ENCODE data around the gene RIT1. TPM values are rescaled to one million over a fixed set of nuclear protein-coding genes. Genes with fewer than 3 reads are reported as not detected.

The RIT1 gene
- total RNA-seq, 4 donors from 2014 or later, result 9.6 to 16.8 (median 15.2) TPM

- H3K4me3 ChIP-seq, result no peak overlapping the region
- in situ Hi-C loops (cut with MboI; ENCODE audit: low sequenced_read_pairs in 4 of 4) (no loop called here), intact Hi-C loops (cut with DNase I; ENCODE audit: low total_unique reads) (no loop called here)
- peaks cover 4 to 10% of the 10 kb centered on the region in 2 donors for H3K4me1 ChIP-seq
- TF ChIP-seq CTCF (IDR thresholded peaks at IDR 0.05 in 4 of 5, conservative IDR thresholded peaks at IDR 0.05 in 1 of 5), result no peak
- TF ChIP-seq POLR2A (IDR thresholded peaks at IDR 0.05), result no peak
- DNase-seq, result no peak
- H3K27me3 ChIP-seq, result no peaks in the 10 kb centered on the region
- H3K36me3 ChIP-seq, result peaks cover 0 to 58% of the 10 kb centered on the region in 2 donors
- no peak for ATAC-seq
- H3K27ac ChIP-seq, result no peak overlapping the region
- H3K9me3 ChIP-seq, result no peaks in the 10 kb centered on the region
Measured at GRCh38 chr1:155947292-155947691, 36.1 kb upstream of the RIT1 start.

- no peak for ATAC-seq
Measured at GRCh38 chr1:155946633-155947219, 35.6 kb upstream of the RIT1 start.

GRCh38 chr1:155944444-155944799 is 33.3 kb upstream of the RIT1 start:
- intact Hi-C loops (cut with DNase I; ENCODE audit: low total_unique reads), result no loop called here

More at GRCh38 chr1:155946633-155947219, 35.6 kb upstream of the RIT1 start:
- Histone ChIP-seq H3K27me3 (no peaks in the 10 kb centered on the region), H3K4me1 (peaks cover 2 to 6% of the 10 kb centered on the region in 2 donors), H3K9me3 (no peaks in the 10 kb centered on the region), H3K4me3 (no peak overlapping the region), H3K36me3 (peaks cover 0 to 52% of the 10 kb centered on the region in 2 donors), H3K27ac (no peak overlapping the region)
- no peak for DNase-seq
- TF ChIP-seq POLR2A (IDR thresholded peaks at IDR 0.05) (no peak), CTCF (IDR thresholded peaks at IDR 0.05 in 4 of 5, conservative IDR thresholded peaks at IDR 0.05 in 1 of 5) (no peak)
- in situ Hi-C loops (cut with MboI; ENCODE audit: low sequenced_read_pairs in 4 of 4), result no loop called here
- intact Hi-C loops (cut with DNase I; ENCODE audit: low total_unique reads), result no loop called here

GRCh38 chr1:155942578-155943141 is 31.5 kb upstream of the RIT1 start:
- in situ Hi-C loops (cut with MboI; ENCODE audit: low sequenced_read_pairs in 4 of 4) (no loop called here), intact Hi-C loops (cut with DNase I; ENCODE audit: low total_unique reads) (no loop called here)
- H3K4me3 ChIP-seq, result no peak overlapping the region
- ATAC-seq (no peak), DNase-seq (no peak)
- no peaks in the 10 kb centered on the region for H3K27me3 ChIP-seq
- H3K9me3 ChIP-seq, result no peaks in the 10 kb centered on the region
- TF ChIP-seq POLR2A (IDR thresholded peaks at IDR 0.05), result no peak
- TF ChIP-seq CTCF (IDR thresholded peaks at IDR 0.05 in 4 of 5, conservative IDR thresholded peaks at IDR 0.05 in 1 of 5), result no peak
- peaks cover 0 to 11% of the 10 kb centered on the region in 2 donors for H3K36me3 ChIP-seq
- H3K27ac ChIP-seq, result peak overlapping the region; percentile 2 to 70 (median 54)
- peaks cover 15 to 26% of the 10 kb centered on the region in 2 donors for H3K4me1 ChIP-seq

More at GRCh38 chr1:155944444-155944799, 33.3 kb upstream of the RIT1 start:
- peak overlapping the region in 1 of 4 donors; percentile 22 for H3K27ac ChIP-seq
- H3K27me3 ChIP-seq, result no peaks in the 10 kb centered on the region
- H3K4me1 ChIP-seq, result peaks cover 10 to 14% of the 10 kb centered on the region in 2 donors
- no peaks in the 10 kb centered on the region for H3K9me3 ChIP-seq
- TF ChIP-seq CTCF (IDR thresholded peaks at IDR 0.05 in 4 of 5, conservative IDR thresholded peaks at IDR 0.05 in 1 of 5) (no peak), POLR2A (IDR thresholded peaks at IDR 0.05) (no peak)
- no peak for ATAC-seq
- H3K4me3 ChIP-seq, result no peak overlapping the region
- peaks cover 0 to 29% of the 10 kb centered on the region in 2 donors for H3K36me3 ChIP-seq
- in situ Hi-C loops (cut with MboI; ENCODE audit: low sequenced_read_pairs in 4 of 4), result no loop called here
- no peak for DNase-seq
